Stomach (tissue), 4 donors: Measurements from ENCODE around the gene SPTBN5.

Source experiments
- EP300 ChIP-seq: sonication (generic); formaldehyde crosslinking; IDR thresholded peaks from one replicate; pipeline ENCODE4 v1.6.1; 2017; ENCODE audit warnings: antibody characterized with exemption
- POLR2A ChIP-seq, 4 donors: fragments of 450-650 bp; IDR thresholded peaks; one replicate each; pipeline ENCODE4 v1.6.1; 2016; ENCODE audit warnings: antibody characterized with exemption in 4 of 4, control low read depth in 2 of 4, mild to moderate bottlenecking in 1 of 4, moderate library complexity in 1 of 4
- TF ChIP-seq, protein P1 (sequence below), 7 experiments: fragments of 450-650 bp in 4 of 7; fragments of 200-600 bp in 3 of 7; sonication (generic) in 3 of 7; IDR thresholded peaks; one replicate each; pipeline ENCODE4 v1.5.1; 2016 to 2019; ENCODE audit warnings: antibody characterized with exemption in 7 of 7, control low read depth in 2 of 7, mild to moderate bottlenecking in 1 of 7

DNA sequence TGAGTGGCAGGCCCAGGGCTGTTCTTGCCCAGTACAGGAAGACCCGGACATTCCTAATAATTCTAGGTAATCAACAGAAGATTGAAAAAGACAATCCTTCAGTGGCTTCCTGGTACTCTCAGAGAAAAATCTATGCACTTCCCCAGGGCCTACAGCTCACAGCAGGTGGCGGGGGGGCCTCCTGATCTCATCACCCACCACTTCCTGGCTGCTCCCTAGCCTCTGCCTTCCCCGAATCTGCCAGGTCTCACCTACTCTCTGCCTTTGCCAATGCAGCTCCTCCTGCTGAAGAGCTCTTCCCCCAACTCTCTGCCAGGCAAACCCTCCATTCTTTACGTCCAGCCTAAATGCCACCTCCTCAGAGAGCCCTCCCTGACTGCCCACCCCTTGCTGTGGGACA lies 41.0 kb upstream of the SPTBN5 start:
- TF ChIP-seq, protein P1, sequence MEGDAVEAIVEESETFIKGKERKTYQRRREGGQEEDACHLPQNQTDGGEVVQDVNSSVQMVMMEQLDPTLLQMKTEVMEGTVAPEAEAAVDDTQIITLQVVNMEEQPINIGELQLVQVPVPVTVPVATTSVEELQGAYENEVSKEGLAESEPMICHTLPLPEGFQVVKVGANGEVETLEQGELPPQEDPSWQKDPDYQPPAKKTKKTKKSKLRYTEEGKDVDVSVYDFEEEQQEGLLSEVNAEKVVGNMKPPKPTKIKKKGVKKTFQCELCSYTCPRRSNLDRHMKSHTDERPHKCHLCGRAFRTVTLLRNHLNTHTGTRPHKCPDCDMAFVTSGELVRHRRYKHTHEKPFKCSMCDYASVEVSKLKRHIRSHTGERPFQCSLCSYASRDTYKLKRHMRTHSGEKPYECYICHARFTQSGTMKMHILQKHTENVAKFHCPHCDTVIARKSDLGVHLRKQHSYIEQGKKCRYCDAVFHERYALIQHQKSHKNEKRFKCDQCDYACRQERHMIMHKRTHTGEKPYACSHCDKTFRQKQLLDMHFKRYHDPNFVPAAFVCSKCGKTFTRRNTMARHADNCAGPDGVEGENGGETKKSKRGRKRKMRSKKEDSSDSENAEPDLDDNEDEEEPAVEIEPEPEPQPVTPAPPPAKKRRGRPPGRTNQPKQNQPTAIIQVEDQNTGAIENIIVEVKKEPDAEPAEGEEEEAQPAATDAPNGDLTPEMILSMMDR (IDR thresholded peaks at IDR 0.05) = no peak
- TF ChIP-seq POLR2A (IDR thresholded peaks at IDR 0.05) = no peak
- no peak for TF ChIP-seq EP300
